Large intestine (tissue), 3 donors: Measurements from ENCODE around the gene DRC1. TPM values are rescaled to one million over a fixed set of nuclear protein-coding genes. Genes with fewer than 3 reads are reported as not detected.
A peak's percentile ranks its signal among the peaks of the same experiment; 100 is the strongest.

Experiments used
- DNase-seq, 2 donors: peaks; one replicate each; pipeline versions ENCODE4 v3.0.0 to v3.0.0-alpha.2; 2013
- H3K27ac ChIP-seq: one replicate; pipeline ENCODE4 v1.5.1; 2013; ENCODE audit warnings: low read length
- H3K27me3 ChIP-seq: 2 replicates; pipeline ENCODE4 v1.6.1; 2013; ENCODE audit warnings: low read length; ENCODE audit not compliant: control insufficient read depth, insufficient read depth
- H3K36me3 ChIP-seq: 2 replicates; pipeline ENCODE4 v1.6.1; 2013; ENCODE audit warnings: low read length; ENCODE audit not compliant: control insufficient read depth, insufficient read depth
- H3K4me1 ChIP-seq: one replicate; pipeline ENCODE4 v1.6.1; 2013; ENCODE audit warnings: low read length; ENCODE audit not compliant: control insufficient read depth, insufficient read depth
- H3K4me3 ChIP-seq: one replicate; pipeline ENCODE4 v1.5.1; 2013; ENCODE audit warnings: low read length
- H3K9me3 ChIP-seq: one replicate; pipeline ENCODE4 v1.6.1; 2013; ENCODE audit warnings: mild to moderate bottlenecking, low read depth, low read length, moderate library complexity; ENCODE audit not compliant: control insufficient read depth
- WGBS: methylation state at CpG from one replicate; pipeline ENCODE4 v1.1.5; 2013; ENCODE audit warnings: low lambda C conversion rate; ENCODE audit not compliant: insufficient coverage; 5-methylcytosine and 5-hydroxymethylcytosine counted together
- polyA plus RNA-seq: library from polyadenylated mRNA; unstranded; fragments of 120-200 nt; gene quantifications from one replicate; pipeline ENCODE4 v1.2.1, GENCODE V29; 2013

Gene DRC1
- polyA plus RNA-seq, 1 donor = 0.76 TPM

DNA sequence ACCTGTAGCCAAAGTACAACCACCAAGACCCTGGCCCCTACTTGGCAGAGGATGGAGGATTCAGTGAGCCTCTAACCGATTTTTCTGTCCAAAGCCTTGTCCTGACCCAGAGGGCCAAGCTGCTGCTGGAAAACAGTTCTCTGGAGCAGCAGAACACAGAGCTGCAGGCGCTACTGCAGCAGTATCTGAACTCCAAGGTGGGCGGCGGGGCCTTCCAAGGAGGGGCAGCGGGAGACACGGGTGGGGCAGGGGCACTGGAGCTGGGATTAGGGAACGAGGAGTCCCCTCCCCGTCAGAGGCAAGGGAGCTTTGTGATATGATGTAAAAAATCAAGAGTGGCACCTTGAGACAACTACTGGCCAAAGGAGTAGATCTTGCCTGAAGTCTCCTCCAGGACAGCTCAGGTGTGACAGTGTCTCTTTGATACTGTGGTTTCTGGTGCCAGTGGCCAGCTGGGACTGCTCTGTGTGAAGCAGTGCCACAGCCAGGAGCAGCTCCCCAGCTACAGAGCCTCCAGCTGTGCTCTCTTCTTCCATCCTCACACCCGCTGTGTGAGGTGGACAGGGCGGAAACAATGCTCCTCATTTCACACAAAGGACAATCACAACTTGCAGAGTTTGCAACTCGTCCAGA is 53.4 kb downstream of the DRC1 start:
- peak overlapping the region; percentile 99 for H3K27ac ChIP-seq
- no peak overlapping the region for H3K4me3 ChIP-seq
- no peaks in the 10 kb centered on the region for H3K9me3 ChIP-seq
- WGBS = no CpG with 5 or more reads among the region's 11 CpGs
- no peaks in the 10 kb centered on the region for H3K27me3 ChIP-seq
- no peaks in the 10 kb centered on the region for H3K36me3 ChIP-seq
- no peak for DNase-seq
- H3K4me1 ChIP-seq = peaks cover 48% of the 10 kb centered on the region

DNA sequence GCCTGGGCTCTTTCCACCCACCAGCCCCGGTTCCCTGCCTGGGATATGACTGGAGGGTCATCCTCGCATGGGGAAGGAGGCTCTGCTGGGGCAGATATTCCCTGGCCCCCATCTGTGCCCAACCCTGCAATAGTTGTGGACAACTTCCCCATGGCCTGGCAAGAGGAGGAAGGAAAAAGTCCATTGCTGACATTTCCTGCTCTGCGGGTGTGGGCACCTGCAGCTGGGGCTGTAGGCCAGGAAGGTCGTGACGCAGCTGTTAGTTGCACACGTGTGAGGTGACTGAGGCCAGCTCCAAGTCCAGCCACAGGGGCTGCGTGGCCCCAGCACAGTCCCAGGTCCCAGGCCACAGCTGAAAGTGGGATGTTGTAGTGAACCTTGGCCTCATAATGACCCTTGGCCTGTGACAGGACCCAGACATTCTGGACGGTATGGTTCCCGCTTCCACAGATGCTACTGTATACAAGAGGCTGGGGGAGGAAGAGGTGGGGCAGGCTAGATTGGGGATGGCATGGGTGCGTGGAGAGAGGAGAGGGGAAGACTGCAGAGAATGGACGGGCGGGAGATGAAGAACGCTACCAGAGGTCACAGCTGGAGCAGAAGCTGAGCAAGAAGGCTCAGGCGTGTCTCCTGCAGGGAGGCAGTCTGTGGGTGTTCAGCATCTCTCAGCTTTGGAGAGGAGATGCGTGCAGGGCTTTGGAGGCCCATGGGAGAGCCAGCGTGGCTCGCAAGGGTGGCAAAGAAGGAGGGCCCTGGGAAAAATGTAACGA is 54.1 kb downstream of the DRC1 start:
- no peaks in the 10 kb centered on the region for H3K9me3 ChIP-seq
- no peak overlapping the region for H3K4me3 ChIP-seq
- DNase-seq = peak; percentile 60 to 87
- peaks cover 48% of the 10 kb centered on the region for H3K4me1 ChIP-seq
- WGBS = 46% methylated on average over 4 of the region's 18 CpGs
- no peaks in the 10 kb centered on the region for H3K27me3 ChIP-seq
- peak overlapping the region; percentile 99 for H3K27ac ChIP-seq
- H3K36me3 ChIP-seq = no peaks in the 10 kb centered on the region

DNA sequence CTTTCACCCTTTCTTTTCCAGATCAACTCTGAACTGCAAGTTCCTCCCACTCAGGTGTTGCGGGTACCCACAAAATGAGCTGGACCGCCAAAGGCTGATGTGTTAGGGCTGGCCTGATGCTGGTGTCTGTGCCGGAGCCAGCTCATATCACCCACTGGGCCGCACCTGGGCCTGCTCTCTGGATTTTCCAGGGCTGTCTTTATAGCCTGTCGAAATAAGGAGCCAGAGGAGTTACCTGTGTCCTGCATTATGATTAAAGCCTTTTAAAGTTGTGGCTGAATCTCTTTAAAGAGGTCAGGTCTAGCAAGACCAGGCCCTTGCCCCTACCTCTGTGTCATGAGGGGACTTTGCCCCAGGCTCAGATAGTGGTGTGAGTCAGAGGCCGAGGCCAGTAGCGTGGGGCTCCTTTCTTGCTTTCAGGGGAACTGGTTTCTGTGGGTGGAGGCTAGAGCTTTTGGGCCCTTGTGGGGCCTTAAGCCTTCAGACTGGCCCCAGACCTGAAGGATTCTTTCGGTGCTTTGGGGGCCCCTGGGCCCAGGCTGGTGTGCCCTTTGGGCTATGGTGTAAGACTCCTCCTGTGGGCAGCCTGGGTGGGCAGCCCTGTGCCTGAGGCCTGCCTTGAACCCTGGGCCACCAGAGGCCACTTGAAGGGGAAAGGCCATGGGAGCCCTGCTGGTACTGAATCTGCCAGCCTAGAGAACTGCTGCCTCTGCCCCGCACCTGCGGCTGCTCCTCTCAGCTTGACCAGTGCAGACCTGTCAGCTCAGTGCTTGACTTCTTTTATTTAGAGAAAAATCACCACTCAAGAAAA is 54.9 kb downstream of the DRC1 start:
- no peaks in the 10 kb centered on the region for H3K36me3 ChIP-seq
- H3K4me3 ChIP-seq = no peak overlapping the region
- H3K27me3 ChIP-seq = no peaks in the 10 kb centered on the region
- H3K9me3 ChIP-seq = no peaks in the 10 kb centered on the region
- H3K4me1 ChIP-seq = peaks cover 48% of the 10 kb centered on the region
- peak overlapping the region; percentile 99 for H3K27ac ChIP-seq
- DNase-seq = peak; percentile 93 to 96
- no CpG with 5 or more reads among the region's 10 CpGs for WGBS

DNA sequence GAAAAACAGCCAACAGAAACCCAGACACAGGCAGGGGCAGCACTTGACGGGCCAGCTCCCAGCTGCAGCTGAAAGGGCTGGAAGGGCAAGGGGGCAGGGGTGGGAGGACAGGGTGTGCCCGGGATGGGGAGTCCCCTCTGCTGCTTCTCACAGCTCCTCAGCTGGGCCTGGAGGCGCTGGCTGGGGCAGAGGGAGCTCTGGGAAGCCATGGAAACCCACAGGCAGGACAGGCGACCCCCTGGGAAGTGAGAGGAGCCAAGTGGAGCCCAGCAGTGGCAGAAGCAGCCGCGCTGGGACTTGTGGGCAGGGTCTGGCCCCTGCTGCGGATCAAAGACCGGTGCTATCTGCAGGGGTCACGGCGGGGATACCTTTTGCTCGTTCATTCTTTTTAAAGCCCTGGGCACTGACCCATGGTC is 55.5 kb downstream of the DRC1 start:
- no peak for DNase-seq
- Histone ChIP-seq H3K4me3 (no peak overlapping the region), H3K4me1 (peaks cover 48% of the 10 kb centered on the region), H3K27ac (peak overlapping the region; percentile 99), H3K27me3 (no peaks in the 10 kb centered on the region), H3K36me3 (no peaks in the 10 kb centered on the region), H3K9me3 (no peaks in the 10 kb centered on the region)
- no CpG with 5 or more reads among the region's 11 CpGs for WGBS

DNA sequence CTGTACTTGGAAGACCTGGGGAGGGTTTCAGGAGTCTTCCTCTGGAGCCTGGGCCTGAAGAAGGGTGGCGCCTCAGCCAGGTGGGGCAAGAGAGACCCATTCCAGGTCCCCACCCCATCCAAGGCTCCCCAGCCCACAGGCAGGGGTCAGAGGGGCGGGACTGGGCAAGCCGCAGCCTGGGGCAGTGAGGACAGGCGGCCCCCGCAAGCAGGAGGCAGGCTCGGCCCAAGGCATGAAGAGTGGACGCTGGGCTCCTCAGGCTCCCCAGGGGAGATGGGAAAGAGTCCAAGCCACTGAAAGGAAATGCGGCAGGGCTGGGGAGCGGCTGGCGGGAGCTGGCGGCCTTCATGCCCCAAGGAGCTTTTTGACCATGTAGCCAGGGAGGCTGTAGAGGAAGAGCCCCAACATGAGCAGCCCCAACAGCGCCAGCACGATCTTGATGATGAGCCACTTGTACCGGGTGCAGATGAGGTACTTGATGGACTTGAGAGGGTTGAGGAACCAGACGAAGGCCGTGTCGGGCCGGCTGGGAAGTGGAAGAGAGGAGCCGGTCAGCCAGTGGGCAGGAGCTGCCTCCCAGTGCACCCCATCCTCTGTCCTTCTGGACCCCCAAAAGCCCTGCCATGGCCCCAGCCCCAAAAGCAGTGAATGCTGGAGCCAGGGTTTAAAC is 56.1 kb downstream of the DRC1 start:
- no peak overlapping the region for H3K4me3 ChIP-seq
- no peaks in the 10 kb centered on the region for H3K27me3 ChIP-seq
- no peaks in the 10 kb centered on the region for H3K36me3 ChIP-seq
- WGBS = no CpG with 5 or more reads among the region's 19 CpGs
- H3K4me1 ChIP-seq = peaks cover 48% of the 10 kb centered on the region
- H3K27ac ChIP-seq = peak overlapping the region; percentile 99
- H3K9me3 ChIP-seq = no peaks in the 10 kb centered on the region
- peak in 1 of 2 donors; percentile 32 for DNase-seq

DNA sequence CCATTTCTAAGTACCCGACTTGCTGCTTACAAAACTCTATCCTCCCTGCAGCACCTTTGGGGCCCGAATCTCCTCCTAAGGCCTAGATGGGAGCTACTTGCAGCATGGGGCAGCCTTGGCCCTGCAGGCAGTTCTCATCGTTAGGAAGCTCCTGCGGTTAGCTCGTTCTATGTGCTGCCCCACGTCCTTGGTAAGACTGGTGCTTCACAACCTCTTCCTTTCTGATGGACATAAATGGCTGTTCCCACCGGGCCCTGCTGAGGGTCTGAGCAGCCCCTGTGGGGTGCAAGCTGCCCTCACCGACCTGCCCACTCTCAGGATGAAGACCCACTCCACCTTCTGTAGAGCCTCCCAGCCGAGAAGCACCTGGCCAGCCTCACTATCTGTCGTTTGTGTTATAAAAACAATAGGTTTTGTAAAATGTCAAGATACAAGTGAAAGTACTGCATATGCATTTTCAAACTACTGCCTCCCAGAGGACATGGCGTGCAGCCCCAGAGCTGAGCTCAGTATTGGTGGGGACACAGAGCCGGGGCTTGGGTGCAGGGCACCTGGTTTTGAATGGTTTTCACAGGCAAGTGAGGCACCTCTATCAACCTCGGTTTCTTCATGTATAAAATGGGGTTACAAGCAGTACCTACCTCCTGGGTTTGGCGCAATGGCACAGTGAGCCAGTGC is 56.8 kb downstream of the DRC1 start:
- peak in 1 of 2 donors; percentile 16 for DNase-seq
- Histone ChIP-seq H3K27ac (peak overlapping the region; percentile 99), H3K27me3 (no peaks in the 10 kb centered on the region)

DNA sequence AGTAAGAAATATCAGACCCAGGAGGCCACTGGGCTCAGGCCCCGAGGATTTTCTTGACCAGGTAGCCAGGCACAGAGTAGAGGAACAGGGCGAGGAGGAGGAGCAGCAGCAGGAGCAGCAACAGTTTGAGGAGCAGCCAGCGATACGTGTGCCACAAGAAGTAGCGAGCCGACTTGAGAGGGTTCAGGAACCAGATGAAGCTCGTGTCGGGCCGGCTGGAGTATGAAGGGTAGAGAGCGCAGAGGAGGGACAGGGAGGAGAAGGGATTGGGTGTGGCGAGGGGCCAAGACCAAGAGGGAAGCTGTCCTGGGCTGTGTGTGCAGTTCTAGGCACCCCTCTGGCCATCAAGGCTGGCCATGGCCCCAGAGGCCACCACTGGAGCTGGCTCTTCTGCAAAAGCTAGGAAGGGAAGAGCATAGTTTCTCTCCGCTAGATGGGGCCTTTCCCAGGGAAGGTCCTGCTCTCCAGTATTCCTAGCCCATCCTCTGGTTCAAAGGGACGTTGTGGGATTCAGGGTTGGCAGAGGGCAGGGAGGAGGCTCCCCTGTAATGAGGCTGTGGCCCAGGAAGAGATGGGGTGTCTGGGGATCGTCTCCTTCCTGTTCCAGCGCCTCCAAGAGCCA is 58.4 kb downstream of the DRC1 start:
- no peak for DNase-seq
- Histone ChIP-seq H3K4me1 (peaks cover 39% of the 10 kb centered on the region), H3K36me3 (no peaks in the 10 kb centered on the region), H3K9me3 (no peaks in the 10 kb centered on the region), H3K4me3 (no peak overlapping the region), H3K27ac (no peak overlapping the region), H3K27me3 (no peaks in the 10 kb centered on the region)
- 100% methylated on average over 5 of the region's 15 CpGs for WGBS

More for the DNA sequence above, 56.8 kb downstream of the DRC1 start:
- Histone ChIP-seq H3K9me3 (no peaks in the 10 kb centered on the region), H3K4me3 (no peak overlapping the region), H3K4me1 (peaks cover 48% of the 10 kb centered on the region), H3K36me3 (no peaks in the 10 kb centered on the region)
- no CpG with 5 or more reads among the region's 14 CpGs for WGBS

DNA sequence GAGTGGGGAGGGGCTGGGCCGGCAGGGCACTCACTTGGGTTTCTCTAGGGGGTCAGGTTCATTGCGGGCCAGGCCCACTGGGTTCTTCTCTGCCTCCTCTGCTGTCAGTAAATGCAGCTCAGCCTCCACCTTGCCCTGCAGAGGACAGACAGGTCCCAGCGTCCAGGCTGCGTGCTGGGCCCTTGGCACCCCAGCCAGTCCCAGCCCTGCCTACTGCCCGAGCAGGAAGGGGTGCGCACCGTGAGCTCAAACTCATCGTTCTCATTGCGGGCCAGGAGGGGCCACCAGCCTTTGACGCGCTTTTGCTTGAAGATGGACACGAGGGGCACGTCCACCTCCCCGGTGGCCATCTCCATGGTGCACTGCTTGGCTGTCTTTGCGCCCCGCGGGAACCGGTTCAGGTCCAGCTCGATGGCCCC is 58.9 kb downstream of the DRC1 start:
- H3K36me3 ChIP-seq = no peaks in the 10 kb centered on the region
- H3K4me3 ChIP-seq = no peak overlapping the region
- WGBS = no CpG with 5 or more reads among the region's 19 CpGs
- no peak for DNase-seq
- no peaks in the 10 kb centered on the region for H3K9me3 ChIP-seq
- peaks cover 34% of the 10 kb centered on the region for H3K4me1 ChIP-seq
- no peaks in the 10 kb centered on the region for H3K27me3 ChIP-seq
- H3K27ac ChIP-seq = no peak overlapping the region

DNA sequence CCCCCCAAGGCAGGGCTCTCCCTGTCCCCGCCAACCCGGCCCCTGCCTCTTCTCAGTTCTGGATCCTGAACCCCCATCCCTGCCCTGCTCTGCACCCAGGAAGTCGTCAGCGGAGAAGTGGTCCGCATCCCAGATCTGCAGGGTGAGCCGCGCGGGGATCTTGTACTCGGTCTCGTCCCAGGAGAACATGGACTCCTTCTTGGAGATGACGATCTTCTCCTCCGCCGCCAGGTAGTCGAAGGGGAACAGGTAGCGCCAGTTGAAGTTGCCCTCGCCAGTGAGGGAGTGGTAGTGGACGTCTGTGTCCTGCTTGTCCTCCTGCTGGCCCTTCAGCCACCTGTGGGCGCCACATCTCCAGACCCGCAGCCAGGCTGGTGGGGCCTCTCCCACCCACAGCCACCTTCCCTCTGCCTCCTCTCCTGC is 59.9 kb downstream of the DRC1 start:
- H3K9me3 ChIP-seq = no peaks in the 10 kb centered on the region
- no peaks in the 10 kb centered on the region for H3K27me3 ChIP-seq
- no peak for DNase-seq
- H3K4me1 ChIP-seq = peaks cover 24% of the 10 kb centered on the region
- H3K27ac ChIP-seq = no peak overlapping the region
- no peaks in the 10 kb centered on the region for H3K36me3 ChIP-seq
- no peak overlapping the region for H3K4me3 ChIP-seq
- WGBS = no CpG with 5 or more reads among the region's 19 CpGs
